HepG2 (cell line): ENCODE measurements around the gene TST.

Experiments
- CTCF ChIP-seq: sonication (generic); formaldehyde crosslinking; IDR thresholded peaks from 2 replicates; pipeline ENCODE4 v1.5.0; 2020; ENCODE audit warnings: mild to moderate bottlenecking, missing genetic modification reagents, moderate library complexity
- GTF2F1 ChIP-seq: fragments of 150-350 bp; IDR thresholded peaks from 2 replicates; pipeline ENCODE4 v1.6.1; 2014; ENCODE audit warnings: low read length
- ISX ChIP-seq: sonication (generic); formaldehyde crosslinking; conservative IDR thresholded peaks from 2 replicates; pipeline ENCODE4 v1.5.0; 2020; ENCODE audit warnings: missing genetic modification reagents
- KDM5B ChIP-seq: sonication (generic); formaldehyde crosslinking; IDR thresholded peaks from 2 replicates; pipeline ENCODE4 v1.4.0; 2020; ENCODE audit warnings: missing genetic modification reagents, mild to moderate bottlenecking, borderline replicate concordance
- MAFG ChIP-seq: sonication (generic); formaldehyde crosslinking; IDR thresholded peaks from 2 replicates; pipeline ENCODE4 v1.5.1; 2020; ENCODE audit warnings: mild to moderate bottlenecking, missing genetic modification reagents
- NFE2 ChIP-seq: sonication (generic); formaldehyde crosslinking; IDR thresholded peaks from 2 replicates; pipeline ENCODE4 v1.4.0; 2020; ENCODE audit warnings: missing genetic modification reagents
- POLR2A ChIP-seq, 2 experiments: IDR thresholded peaks; 2 replicates each; pipeline ENCODE4 v1.6.1; 2011; ENCODE audit warnings: low read depth in 2 of 2, low read length in 2 of 2, mild to moderate bottlenecking in 1 of 2, moderate library complexity in 1 of 2; ENCODE audit not compliant: insufficient read depth in 1 of 2
- RXRB ChIP-seq: IDR thresholded peaks from 2 replicates; pipeline ENCODE4 v1.6.1; 2016; ENCODE audit warnings: borderline replicate concordance, missing genetic modification reagents, missing compliant biosample characterization
- TAF1 ChIP-seq: sonication (generic); formaldehyde crosslinking; IDR thresholded peaks from 2 replicates; pipeline ENCODE4 v1.4.0; 2020; ENCODE audit warnings: missing genetic modification reagents
- ZFP82 ChIP-seq: sonication (generic); formaldehyde crosslinking; IDR thresholded peaks from 2 replicates; pipeline ENCODE4 v1.5.1; 2020; ENCODE audit warnings: mild to moderate bottlenecking, missing genetic modification reagents, borderline replicate concordance
- ZNF616 ChIP-seq: sonication (generic); formaldehyde crosslinking; IDR thresholded peaks from 2 replicates; pipeline ENCODE4 v1.5.0; 2020; ENCODE audit warnings: low read depth, mild to moderate bottlenecking, missing genetic modification reagents
- TF ChIP-seq, protein P1 (sequence below): IDR thresholded peaks from 2 replicates; pipeline ENCODE4 v1.6.1; 2016; ENCODE audit warnings: low read depth
- TF ChIP-seq, protein P2 (sequence below): sonication (generic); formaldehyde crosslinking; IDR thresholded peaks from 2 replicates; pipeline ENCODE4 v1.5.1; 2020; ENCODE audit warnings: mild to moderate bottlenecking, missing genetic modification reagents
- TF ChIP-seq, protein P3 (sequence below), 2 experiments: IDR thresholded peaks; 2 replicates each; pipeline ENCODE4 v1.6.1; 2011 to 2012; ENCODE audit warnings: low read length in 2 of 2, borderline replicate concordance in 1 of 2, low read depth in 1 of 2, mild to moderate bottlenecking in 1 of 2, moderate library complexity in 1 of 2

GRCh38 chr22:36998620-36999351, 20.5 kb downstream of the TST start:
- TF ChIP-seq, protein P1, sequence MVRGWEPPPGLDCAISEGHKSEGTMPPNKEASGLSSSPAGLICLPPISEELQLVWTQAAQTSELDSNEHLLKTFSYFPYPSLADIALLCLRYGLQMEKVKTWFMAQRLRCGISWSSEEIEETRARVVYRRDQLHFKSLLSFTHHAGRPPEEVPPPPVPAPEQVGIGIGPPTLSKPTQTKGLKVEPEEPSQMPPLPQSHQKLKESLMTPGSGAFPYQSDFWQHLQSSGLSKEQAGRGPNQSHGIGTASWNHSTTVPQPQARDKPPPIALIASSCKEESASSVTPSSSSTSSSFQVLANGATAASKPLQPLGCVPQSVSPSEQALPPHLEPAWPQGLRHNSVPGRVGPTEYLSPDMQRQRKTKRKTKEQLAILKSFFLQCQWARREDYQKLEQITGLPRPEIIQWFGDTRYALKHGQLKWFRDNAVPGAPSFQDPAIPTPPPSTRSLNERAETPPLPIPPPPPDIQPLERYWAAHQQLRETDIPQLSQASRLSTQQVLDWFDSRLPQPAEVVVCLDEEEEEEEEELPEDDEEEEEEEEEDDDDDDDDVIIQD (CRISPR knock-in tag), result no peak
- TF ChIP-seq, protein P2, sequence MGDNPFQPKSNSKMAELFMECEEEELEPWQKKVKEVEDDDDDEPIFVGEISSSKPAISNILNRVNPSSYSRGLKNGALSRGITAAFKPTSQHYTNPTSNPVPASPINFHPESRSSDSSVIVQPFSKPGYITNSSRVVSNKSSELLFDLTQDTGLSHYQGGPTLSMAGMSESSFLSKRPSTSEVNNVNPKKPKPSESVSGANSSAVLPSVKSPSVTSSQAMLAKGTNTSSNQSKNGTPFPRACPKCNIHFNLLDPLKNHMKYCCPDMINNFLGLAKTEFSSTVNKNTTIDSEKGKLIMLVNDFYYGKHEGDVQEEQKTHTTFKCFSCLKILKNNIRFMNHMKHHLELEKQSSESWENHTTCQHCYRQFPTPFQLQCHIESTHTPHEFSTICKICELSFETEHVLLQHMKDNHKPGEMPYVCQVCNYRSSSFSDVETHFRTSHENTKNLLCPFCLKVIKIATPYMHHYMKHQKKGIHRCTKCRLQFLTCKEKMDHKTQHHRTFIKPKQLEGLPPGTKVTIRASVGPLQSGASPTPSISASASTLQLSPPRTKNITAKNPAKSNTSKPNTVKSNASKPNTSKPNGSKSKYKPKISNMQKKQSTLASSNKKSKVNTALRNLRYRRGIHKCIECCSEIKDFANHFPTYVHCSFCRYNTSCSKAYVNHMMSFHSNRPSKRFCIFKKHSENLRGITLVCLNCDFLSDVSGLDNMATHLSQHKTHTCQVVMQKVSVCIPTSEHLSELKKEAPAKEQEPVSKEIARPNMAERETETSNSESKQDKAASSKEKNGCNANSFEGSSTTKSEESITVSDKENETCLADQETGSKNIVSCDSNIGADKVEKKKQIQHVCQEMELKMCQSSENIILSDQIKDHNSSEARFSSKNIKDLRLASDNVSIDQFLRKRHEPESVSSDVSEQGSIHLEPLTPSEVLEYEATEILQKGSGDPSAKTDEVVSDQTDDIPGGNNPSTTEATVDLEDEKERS (CRISPR knock-in tag), result no peak
- no peak for TF ChIP-seq POLR2A (IDR thresholded peaks at IDR 0.05; ENCODE audit: insufficient read depth in 1 of 2, low read depth in 2 of 2, low read length in 2 of 2)
- no peak for TF ChIP-seq ISX (CRISPR knock-in tag)
- TF ChIP-seq ZNF616 (CRISPR knock-in tag), result no peak
- no peak for TF ChIP-seq MAFG
- no peak for TF ChIP-seq GTF2F1
- no peak for TF ChIP-seq RXRB (CRISPR knock-in tag)
- TF ChIP-seq ZFP82 (CRISPR knock-in tag), result no peak
- no peak; the same call in 1 of the 2 replicates for TF ChIP-seq CTCF
- TF ChIP-seq NFE2 (CRISPR knock-in tag), result no peak
- no peak for TF ChIP-seq TAF1
- TF ChIP-seq, protein P3, sequence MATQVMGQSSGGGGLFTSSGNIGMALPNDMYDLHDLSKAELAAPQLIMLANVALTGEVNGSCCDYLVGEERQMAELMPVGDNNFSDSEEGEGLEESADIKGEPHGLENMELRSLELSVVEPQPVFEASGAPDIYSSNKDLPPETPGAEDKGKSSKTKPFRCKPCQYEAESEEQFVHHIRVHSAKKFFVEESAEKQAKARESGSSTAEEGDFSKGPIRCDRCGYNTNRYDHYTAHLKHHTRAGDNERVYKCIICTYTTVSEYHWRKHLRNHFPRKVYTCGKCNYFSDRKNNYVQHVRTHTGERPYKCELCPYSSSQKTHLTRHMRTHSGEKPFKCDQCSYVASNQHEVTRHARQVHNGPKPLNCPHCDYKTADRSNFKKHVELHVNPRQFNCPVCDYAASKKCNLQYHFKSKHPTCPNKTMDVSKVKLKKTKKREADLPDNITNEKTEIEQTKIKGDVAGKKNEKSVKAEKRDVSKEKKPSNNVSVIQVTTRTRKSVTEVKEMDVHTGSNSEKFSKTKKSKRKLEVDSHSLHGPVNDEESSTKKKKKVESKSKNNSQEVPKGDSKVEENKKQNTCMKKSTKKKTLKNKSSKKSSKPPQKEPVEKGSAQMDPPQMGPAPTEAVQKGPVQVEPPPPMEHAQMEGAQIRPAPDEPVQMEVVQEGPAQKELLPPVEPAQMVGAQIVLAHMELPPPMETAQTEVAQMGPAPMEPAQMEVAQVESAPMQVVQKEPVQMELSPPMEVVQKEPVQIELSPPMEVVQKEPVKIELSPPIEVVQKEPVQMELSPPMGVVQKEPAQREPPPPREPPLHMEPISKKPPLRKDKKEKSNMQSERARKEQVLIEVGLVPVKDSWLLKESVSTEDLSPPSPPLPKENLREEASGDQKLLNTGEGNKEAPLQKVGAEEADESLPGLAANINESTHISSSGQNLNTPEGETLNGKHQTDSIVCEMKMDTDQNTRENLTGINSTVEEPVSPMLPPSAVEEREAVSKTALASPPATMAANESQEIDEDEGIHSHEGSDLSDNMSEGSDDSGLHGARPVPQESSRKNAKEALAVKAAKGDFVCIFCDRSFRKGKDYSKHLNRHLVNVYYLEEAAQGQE (IDR thresholded peaks at IDR 0.05; ENCODE audit: borderline replicate concordance in 1 of 2, low read depth in 1 of 2, low read length in 2 of 2), result no peak
- no peak for TF ChIP-seq KDM5B (CRISPR knock-in tag)
